GM19240 (cell line): Measurements from ENCODE around the gene KLHL36.
"Not testable (repeated sequence)": the region's sequence is repeated elsewhere in the genome, so short reads cannot be mapped to it uniquely, and the experiment has no call there.

ENCODE experiments used
- DNase-seq: peaks from one replicate; pipeline ENCODE4 v3.0.0; 2011; ENCODE audit warnings: low spot score; ENCODE audit not compliant: insufficient read length

KLHL36 gene

DNA sequence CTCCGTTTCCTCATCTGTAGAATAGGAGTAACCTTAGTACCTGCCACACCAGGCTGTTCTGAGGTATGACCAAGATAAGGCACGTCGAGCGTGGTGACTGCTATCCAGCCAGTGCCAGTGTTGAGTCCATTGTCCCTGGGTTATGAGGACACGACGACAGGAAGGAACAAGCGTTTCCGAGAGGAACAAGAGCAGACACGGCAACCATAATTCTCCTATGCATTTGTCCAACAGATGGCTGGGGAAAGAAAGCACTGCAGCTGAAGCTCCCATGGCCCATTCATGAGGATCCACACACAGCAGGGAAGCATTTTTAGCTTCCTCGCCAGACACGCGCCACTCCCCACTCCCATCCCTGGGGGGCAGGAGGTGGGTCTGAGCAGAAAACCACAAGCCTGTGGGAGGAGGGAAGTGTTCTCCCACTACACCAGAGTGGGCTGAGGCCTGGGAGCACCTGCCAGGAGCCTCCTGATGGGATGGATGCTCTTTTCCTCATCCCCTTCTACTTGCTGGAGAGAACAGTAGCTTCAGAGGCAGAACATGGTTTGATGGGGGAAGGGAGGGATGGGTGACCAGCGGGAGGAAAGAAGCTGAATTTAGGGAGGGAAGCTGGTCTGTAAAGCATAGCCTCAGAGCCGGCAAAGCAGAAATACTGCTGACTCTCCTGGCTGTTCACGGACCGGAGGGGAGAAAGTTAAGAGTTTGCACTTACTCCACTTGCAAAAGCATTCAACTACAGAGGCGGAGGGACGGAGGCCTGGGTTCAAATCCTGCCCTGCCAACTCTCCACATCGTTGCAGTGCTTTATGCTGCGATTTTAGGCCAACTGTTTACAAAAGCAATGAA, 33.1 kb upstream of the KLHL36 start:
- DNase-seq: no peak

DNA sequence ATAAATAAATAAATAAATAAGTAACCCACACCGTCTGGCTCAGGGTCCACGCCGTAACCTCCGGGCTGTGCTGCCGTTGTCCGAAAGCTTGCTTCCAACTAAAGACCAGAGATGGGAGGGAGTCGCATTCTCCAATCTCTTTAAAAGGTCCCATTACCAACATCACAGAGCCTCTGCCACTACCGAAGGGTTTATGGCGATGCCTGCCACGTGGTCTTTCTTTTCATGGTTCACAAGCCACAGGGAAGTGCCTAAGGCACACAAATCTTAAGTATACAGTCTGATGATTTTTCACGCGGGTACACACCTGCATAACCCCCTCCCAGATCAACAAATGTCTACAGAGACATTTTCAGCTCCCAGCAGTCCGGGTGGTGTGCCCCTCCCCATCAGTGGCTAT, 31.8 kb upstream of the KLHL36 start:
- DNase-seq: no peak

DNA sequence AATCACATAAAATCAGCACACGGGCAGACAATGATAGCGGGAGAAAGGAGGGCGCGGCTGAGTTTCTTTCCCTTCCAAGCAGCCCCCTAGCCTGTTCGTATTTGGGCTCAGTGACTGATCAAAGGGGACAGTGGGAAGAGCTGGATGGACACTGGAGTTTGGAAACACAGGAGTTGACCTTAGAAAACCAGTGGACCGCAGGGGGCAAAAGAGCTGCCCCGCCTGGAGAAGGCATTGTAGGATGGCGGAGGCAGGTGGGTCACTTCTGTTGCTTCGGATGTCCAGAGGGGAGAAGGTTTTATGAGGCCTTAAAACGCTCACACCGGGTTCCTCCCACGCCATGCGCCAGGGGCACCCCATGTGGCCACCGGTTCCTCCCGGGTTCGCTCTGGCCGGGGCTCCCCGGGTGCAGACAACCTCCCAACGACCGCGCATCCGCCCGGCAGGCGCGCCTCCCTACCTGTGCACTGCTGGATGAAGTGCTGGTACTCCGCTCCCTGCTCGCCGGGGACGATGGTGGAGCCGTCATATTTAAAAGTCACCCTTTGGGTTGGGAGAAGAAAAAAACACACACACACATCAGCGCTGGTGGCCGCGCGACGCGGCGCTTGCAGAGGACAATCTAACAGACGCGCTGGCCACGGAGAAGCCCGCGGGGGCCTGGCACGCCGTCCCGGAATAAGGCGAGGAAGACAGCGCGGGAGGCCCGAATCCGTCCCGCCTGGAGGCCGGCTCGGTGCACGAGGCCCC, 31.1 kb upstream of the KLHL36 start:
- DNase-seq: no peak

GRCh38 chr16:84617791-84618580, 30.3 kb upstream of the KLHL36 start, which contains the start of gene COTL1:
Gene COTL1, minus strand, starts transcription at chr16:84618078. Its CDS starts 164 bp downstream, at chr16:84617914.
- peak; percentile 90 for DNase-seq

- no peak for DNase-seq
Measured at GRCh38 chr16:84618581-84619460, 29.5 kb upstream of the KLHL36 start.

- DNase-seq: not testable (repeated sequence)
Measured at GRCh38 chr16:84620913-84621312, 27.4 kb upstream of the KLHL36 start.

DNA sequence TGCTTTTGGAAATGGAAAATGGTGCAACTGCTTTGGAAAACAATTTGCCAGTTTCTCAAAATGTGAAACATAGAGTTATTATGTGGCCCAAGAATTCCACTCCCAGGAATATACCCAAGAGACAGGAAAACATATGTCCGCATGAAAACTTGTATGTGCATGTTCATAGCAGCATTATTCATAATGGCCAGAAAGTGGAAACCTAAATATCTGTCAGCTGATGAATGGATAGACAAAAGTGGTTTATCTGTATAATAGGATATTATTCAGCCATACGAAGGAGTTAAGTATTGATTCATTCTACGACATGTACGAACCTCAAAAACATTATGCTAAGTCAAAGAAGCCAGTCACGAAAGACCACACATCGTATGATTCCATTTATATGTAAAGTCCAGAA, 22.8 kb upstream of the KLHL36 start:
- no peak for DNase-seq

DNA sequence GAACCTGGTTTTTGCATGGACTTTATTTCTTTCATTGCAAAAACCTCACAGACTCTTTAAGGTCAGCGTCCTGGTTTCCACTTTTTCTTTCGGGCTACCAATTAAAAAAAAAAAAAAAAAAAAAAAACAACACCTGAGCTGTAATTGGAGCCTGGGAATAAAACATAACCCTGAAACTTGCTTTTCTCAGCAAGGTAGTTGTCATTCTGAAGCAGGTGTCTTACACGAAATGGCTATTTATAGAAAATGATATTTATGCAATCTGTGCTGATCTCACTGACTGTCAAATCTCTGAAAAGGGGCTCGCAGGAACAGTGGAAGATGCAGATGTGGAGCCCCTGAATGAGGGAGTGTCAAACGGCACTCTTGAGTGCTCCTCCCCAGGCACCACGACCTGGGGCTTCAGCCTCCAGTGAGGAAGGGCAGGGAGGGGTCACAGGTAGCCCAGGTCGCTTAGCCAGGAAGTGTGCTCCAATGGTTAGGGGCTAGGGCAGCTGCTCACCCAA, 20.0 kb upstream of the KLHL36 start:
- no peak for DNase-seq

GRCh38 chr16:84629580-84629979, 18.7 kb upstream of the KLHL36 start:
- no peak for DNase-seq

- no peak for DNase-seq
Measured at GRCh38 chr16:84630009-84630408, 18.3 kb upstream of the KLHL36 start.

- DNase-seq: no peak
Measured at GRCh38 chr16:84630446-84631152, 17.7 kb upstream of the KLHL36 start.

DNA sequence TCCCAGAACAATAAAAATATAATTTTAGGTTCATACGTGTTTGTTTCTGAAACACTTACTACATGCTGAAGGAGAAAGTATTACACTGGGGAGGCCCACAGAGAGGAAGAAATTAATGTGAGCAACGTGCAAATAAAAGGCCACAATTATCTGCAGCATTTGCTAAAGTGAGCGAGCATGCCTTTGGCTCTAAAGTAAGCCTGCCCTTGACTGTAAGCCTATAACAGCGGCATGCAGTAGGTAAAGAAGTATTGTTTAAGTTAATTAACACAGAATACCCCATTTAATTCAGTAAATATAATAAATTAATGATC, 17.2 kb upstream of the KLHL36 start:
- DNase-seq: no peak

- no peak for DNase-seq
Measured at GRCh38 chr16:84631886-84632285, 16.4 kb upstream of the KLHL36 start.

DNA sequence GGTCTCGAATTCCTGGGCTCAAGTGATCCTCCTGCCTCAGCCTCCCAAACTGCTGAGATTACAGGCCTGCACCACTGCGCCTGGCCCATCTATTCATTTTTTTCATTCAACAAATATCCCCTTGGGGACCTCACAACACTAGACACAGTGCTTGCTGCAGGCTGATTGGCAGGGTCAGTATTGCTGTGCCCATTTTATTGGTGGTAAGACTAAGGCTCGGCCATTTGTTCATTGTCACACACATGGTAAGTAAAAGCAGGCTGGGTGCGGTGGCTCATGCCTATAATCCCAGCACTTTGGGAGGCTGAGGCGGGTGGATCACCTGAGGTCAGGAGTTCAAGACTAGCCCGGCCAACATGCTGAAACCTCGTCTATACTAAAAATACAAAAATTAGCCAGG, 15.4 kb upstream of the KLHL36 start:
- not testable (repeated sequence) for DNase-seq

DNA sequence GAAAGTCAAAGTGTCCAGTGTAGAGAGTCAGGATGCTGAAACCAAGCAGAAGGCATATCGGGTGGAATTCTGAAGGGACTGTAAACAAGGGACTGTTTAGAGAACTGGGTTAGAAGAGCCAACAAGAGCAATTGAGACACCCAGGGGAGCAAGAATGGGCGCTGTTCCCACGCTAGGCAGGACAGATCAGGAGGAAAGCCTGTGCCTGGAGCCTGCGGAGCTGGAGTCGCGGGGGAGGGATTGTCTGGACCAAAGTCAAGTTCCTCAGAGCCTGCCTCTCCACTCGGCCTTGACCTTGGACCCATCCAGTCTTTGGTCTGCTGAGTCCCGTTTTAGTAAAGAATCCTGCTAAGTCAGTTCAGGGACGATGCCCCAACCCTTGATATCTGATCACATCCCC, 14.7 kb upstream of the KLHL36 start:
- no peak for DNase-seq

- DNase-seq: no peak
Measured at GRCh38 chr16:84635702-84636101, 12.6 kb upstream of the KLHL36 start.

- no peak for DNase-seq
Measured at GRCh38 chr16:84637709-84638108, 10.6 kb upstream of the KLHL36 start.

DNA sequence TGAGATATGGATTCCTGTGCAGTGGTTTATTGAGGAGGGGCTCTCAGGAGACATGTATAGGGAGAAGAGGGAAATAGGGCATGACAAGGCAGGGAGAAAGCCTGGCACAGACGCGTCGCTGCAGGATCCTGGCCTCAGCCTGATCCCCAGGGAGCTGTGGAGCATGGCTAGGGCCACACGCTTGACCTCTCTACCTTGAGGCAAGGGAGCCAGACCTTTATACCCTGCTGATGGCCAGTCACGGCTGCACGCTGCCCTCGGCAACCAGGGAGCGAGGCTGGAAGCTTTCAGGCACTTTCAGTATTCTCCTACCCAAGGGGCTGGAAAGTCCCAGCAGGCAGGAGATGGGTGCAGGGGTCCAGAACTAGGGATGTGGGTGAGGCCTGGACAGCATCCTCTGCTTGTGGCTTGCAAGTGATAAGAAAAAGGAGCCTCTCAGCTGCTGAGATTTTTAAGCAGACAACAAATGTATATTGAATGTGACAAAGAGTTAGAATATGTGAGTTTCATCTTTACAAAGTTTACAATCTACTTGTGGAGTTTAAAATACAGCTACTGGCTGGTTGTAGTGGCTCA, 10.0 kb upstream of the KLHL36 start:
- no peak for DNase-seq

GRCh38 chr16:84640145-84640544, 8.2 kb upstream of the KLHL36 start:
- DNase-seq: no peak
